Mucosa of rectum (tissue), 2 donors: ENCODE results near the gene EOMES.

Source experiments
- H3K27ac ChIP-seq, 2 donors: one replicate each; pipeline ENCODE4 v1.7.0; 2013; ENCODE audit warnings: inconsistent platforms in 2 of 2, low read depth in 2 of 2, low read length in 2 of 2
- H3K27me3 ChIP-seq, 2 donors: one replicate each; pipeline ENCODE4 v1.7.0; 2013; ENCODE audit warnings: low read length in 2 of 2; ENCODE audit not compliant: control insufficient read depth in 2 of 2, insufficient read depth in 2 of 2
- H3K36me3 ChIP-seq, 2 donors: one replicate each; pipeline ENCODE4 v1.7.0; 2013; ENCODE audit warnings: low read length in 2 of 2; ENCODE audit not compliant: control insufficient read depth in 2 of 2, insufficient read depth in 2 of 2
- H3K4me1 ChIP-seq, 2 donors: one replicate each; pipeline ENCODE4 v1.7.0; 2013; ENCODE audit warnings: low read length in 2 of 2, mild to moderate bottlenecking in 1 of 2; ENCODE audit not compliant: control insufficient read depth in 2 of 2, insufficient read depth in 2 of 2
- H3K4me3 ChIP-seq, 2 donors: one replicate each; pipeline ENCODE4 v1.7.0; 2013; ENCODE audit warnings: low read length in 2 of 2
- H3K9ac ChIP-seq, 2 donors: one replicate each; pipeline ENCODE4 v1.7.0; 2013; ENCODE audit warnings: low read length in 2 of 2, low read depth in 1 of 2, mild to moderate bottlenecking in 1 of 2
- H3K9me3 ChIP-seq, 2 donors: one replicate each; pipeline ENCODE4 v1.7.0; 2013; ENCODE audit warnings: low read length in 2 of 2; ENCODE audit not compliant: control insufficient read depth in 2 of 2
- donor health status: healthy.
- donor health status: Normal muscosa, but diverticular disease.

The EOMES gene

DNA sequence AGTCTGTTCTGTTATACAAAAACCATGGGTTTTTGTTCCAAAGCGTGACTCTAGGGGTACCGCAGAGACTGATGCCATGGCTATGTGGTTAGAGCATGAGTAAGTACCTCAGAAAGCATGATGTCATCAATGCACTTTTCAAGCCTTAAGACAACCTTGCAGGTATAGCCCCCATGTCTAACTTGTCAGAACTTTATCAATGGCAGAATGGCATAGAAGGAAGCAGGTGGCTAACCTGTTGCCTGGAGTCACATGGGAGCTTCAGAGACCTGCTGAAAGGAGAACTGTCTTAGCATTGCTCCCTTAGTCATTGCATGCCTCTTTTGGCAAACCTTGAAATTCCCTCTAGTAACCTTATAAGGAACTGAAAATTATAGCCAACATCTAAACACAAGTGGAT is 52.5 kb downstream of the EOMES start:
- Histone ChIP-seq H3K9ac (no peak overlapping the region), H3K4me3 (no peak overlapping the region), H3K9me3 (no peaks in the 10 kb centered on the region), H3K4me1 (no peaks in the 10 kb centered on the region), H3K36me3 (no peaks in the 10 kb centered on the region), H3K27ac (no peak overlapping the region), H3K27me3 (no peaks in the 10 kb centered on the region)

- H3K27me3 ChIP-seq = no peaks in the 10 kb centered on the region
- H3K4me3 ChIP-seq = no peak overlapping the region
- H3K27ac ChIP-seq = no peak overlapping the region
- H3K9me3 ChIP-seq = no peaks in the 10 kb centered on the region
- no peak overlapping the region for H3K9ac ChIP-seq
- no peaks in the 10 kb centered on the region for H3K4me1 ChIP-seq
- H3K36me3 ChIP-seq = no peaks in the 10 kb centered on the region
These were observed 54.4 kb downstream of the EOMES start for GRCh38 chr3:27667751-27668150.

GRCh38 chr3:27666708-27667107 is 55.4 kb downstream of the EOMES start:
- H3K4me3 ChIP-seq = no peak overlapping the region
- no peaks in the 10 kb centered on the region for H3K9me3 ChIP-seq
- H3K27ac ChIP-seq = peak overlapping the region in 1 of 2 donors; percentile 12
- no peak overlapping the region for H3K9ac ChIP-seq
- H3K36me3 ChIP-seq = no peaks in the 10 kb centered on the region
- H3K4me1 ChIP-seq = no peaks in the 10 kb centered on the region
- H3K27me3 ChIP-seq = no peaks in the 10 kb centered on the region

DNA sequence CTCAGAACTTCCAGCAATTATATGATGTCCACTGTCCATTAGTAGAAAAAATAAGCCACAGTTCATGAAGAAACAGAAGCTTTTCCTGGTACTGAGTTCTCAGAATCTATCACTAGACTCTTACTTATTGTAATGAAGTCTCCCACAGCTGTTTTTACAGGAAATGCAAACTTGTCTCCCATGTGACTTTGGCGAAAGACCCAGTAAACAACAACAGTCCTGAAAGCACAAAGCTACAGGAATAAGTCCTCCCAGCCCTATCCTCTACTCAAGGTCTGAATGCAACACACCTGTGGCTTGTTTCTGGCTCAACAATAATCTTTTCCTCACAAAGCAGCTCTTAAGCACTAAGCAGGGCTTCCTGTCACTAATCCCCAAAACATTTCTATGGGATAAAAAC is 55.9 kb downstream of the EOMES start:
- Histone ChIP-seq H3K27ac (peak overlapping the region in 1 of 2 donors; percentile 12), H3K36me3 (no peaks in the 10 kb centered on the region), H3K9me3 (no peaks in the 10 kb centered on the region), H3K27me3 (no peaks in the 10 kb centered on the region), H3K4me1 (no peaks in the 10 kb centered on the region), H3K9ac (no peak overlapping the region), H3K4me3 (no peak overlapping the region)
